Activated T-helper 2 cell treated with anti-CD3 and anti-CD28 coated beads, Interferon-gamma antibody, Interleukin-2, Interleukin-4, amounts not matched to agents 10 μg/mL and 5 μg/mL and 100 μg/mL, durations not matched to agents 14 hours and 24 hours and 36 hours (primary cell): ENCODE results near the gene AGAP1. TPM values are rescaled to one million over a fixed set of nuclear protein-coding genes. Genes with fewer than 3 reads are reported as not detected.

Source experiments
- DNase-seq: peaks from one replicate; pipeline ENCODE4 v3.0.0; 2021; ENCODE audit warnings: low spot score
- H3K27ac Mint-ChIP-seq: one replicate; pipeline ENCODE4 v1.8.0; 2021; ENCODE audit warnings: mixed read lengths
- H3K27me3 Mint-ChIP-seq: one replicate; pipeline ENCODE4 v1.8.0; 2021; ENCODE audit warnings: low read depth, mixed read lengths
- H3K36me3 Mint-ChIP-seq: one replicate; pipeline ENCODE4 v1.8.0; 2021; ENCODE audit warnings: low read depth, mixed read lengths
- H3K4me1 Mint-ChIP-seq: one replicate; pipeline ENCODE4 v1.8.0; 2021; ENCODE audit warnings: low read depth, mixed read lengths
- H3K4me3 Mint-ChIP-seq: one replicate; pipeline ENCODE4 v1.8.0; 2021; ENCODE audit warnings: low read depth, mild to moderate bottlenecking, moderate library complexity, mixed read lengths
- H3K9me3 Mint-ChIP-seq: one replicate; pipeline ENCODE4 v1.8.0; 2021; ENCODE audit warnings: mixed read lengths
- intact Hi-C: fragments of 100-400 bp; cut with micrococcal nuclease; formaldehyde crosslinking; loops from one replicate; pipeline ENCODE4 v1.15.1; 2023
- total RNA-seq: library from RNA; stranded (reverse); gene quantifications from 2 replicates; pipeline ENCODE4 v1.2.3, GENCODE V29; 2022

The AGAP1 gene
- total RNA-seq, 1 donor from 2014 or later = 1.8 TPM

GRCh38 chr2:236171680-236172254 lies 677.9 kb downstream of the AGAP1 start:
- H3K27ac Mint-ChIP-seq = no peak overlapping the region
- no peaks in the 10 kb centered on the region for H3K9me3 Mint-ChIP-seq
- H3K4me3 Mint-ChIP-seq = no peak overlapping the region
- intact Hi-C loops = loop anchor here (5.0 kb wide), 1 partner anchor 66 kb away; no protein-coding TSS in a partner anchor
- no peaks in the 10 kb centered on the region for H3K4me1 Mint-ChIP-seq
- no peak for DNase-seq
- peaks cover 69% of the 10 kb centered on the region for H3K27me3 Mint-ChIP-seq
- no peaks in the 10 kb centered on the region for H3K36me3 Mint-ChIP-seq

- no peak for DNase-seq
- no peak overlapping the region for H3K4me3 Mint-ChIP-seq
- intact Hi-C loops = loop anchor here (5.0 kb wide), 1 partner anchor 65 kb away; no protein-coding TSS in a partner anchor
- H3K27ac Mint-ChIP-seq = no peak overlapping the region
- no peaks in the 10 kb centered on the region for H3K36me3 Mint-ChIP-seq
- no peaks in the 10 kb centered on the region for H3K9me3 Mint-ChIP-seq
- H3K27me3 Mint-ChIP-seq = peaks cover 69% of the 10 kb centered on the region
- H3K4me1 Mint-ChIP-seq = no peaks in the 10 kb centered on the region
Observed at GRCh38 chr2:236172255-236173035, 678.6 kb downstream of the AGAP1 start.

- no peak overlapping the region for H3K4me3 Mint-ChIP-seq
- H3K9me3 Mint-ChIP-seq = no peaks in the 10 kb centered on the region
- peaks cover under 1% of the 10 kb centered on the region for H3K4me1 Mint-ChIP-seq
- no peak for DNase-seq
- intact Hi-C loops = loop anchor here (5.0 kb wide), 1 partner anchor 64 kb away; no protein-coding TSS in a partner anchor
- no peak overlapping the region for H3K27ac Mint-ChIP-seq
- no peaks in the 10 kb centered on the region for H3K36me3 Mint-ChIP-seq
- H3K27me3 Mint-ChIP-seq = peaks cover 70% of the 10 kb centered on the region
Observed at GRCh38 chr2:236173036-236173728, 679.3 kb downstream of the AGAP1 start.

- Mint-ChIP-seq H3K27ac (no peak overlapping the region), H3K36me3 (no peaks in the 10 kb centered on the region), H3K4me1 (peaks cover 4% of the 10 kb centered on the region), H3K9me3 (no peaks in the 10 kb centered on the region), H3K4me3 (no peak overlapping the region), H3K27me3 (peaks cover 74% of the 10 kb centered on the region)
- intact Hi-C loops = loop anchor here (5.0 kb wide), 1 partner anchor 63 kb away; no protein-coding TSS in a partner anchor
- DNase-seq = no peak
Observed at GRCh38 chr2:236173729-236174607, 680.1 kb downstream of the AGAP1 start.

- DNase-seq = no peak
- peaks cover 70% of the 10 kb centered on the region for H3K27me3 Mint-ChIP-seq
- intact Hi-C loops = loop anchor here (5.0 kb wide), 1 partner anchor 503 kb away; no protein-coding TSS in a partner anchor
- no peaks in the 10 kb centered on the region for H3K9me3 Mint-ChIP-seq
- H3K27ac Mint-ChIP-seq = no peak overlapping the region
- H3K4me3 Mint-ChIP-seq = no peak overlapping the region
- H3K36me3 Mint-ChIP-seq = no peaks in the 10 kb centered on the region
- peaks cover 4% of the 10 kb centered on the region for H3K4me1 Mint-ChIP-seq
Observed at GRCh38 chr2:236175548-236176150, 681.8 kb downstream of the AGAP1 start.

GRCh38 chr2:236176417-236176816 lies 682.6 kb downstream of the AGAP1 start:
- Mint-ChIP-seq H3K4me3 (no peak overlapping the region), H3K4me1 (peaks cover 4% of the 10 kb centered on the region), H3K27ac (no peak overlapping the region), H3K36me3 (no peaks in the 10 kb centered on the region), H3K27me3 (peaks cover 66% of the 10 kb centered on the region), H3K9me3 (no peaks in the 10 kb centered on the region)
- no peak for DNase-seq
- intact Hi-C loops = loop anchor here (5.0 kb wide), 1 partner anchor 504 kb away; no protein-coding TSS in a partner anchor

- Mint-ChIP-seq H3K36me3 (no peaks in the 10 kb centered on the region), H3K4me1 (peaks cover 4% of the 10 kb centered on the region), H3K27ac (no peak overlapping the region), H3K27me3 (peaks cover 61% of the 10 kb centered on the region), H3K9me3 (no peaks in the 10 kb centered on the region), H3K4me3 (no peak overlapping the region)
- intact Hi-C loops = loop anchor here (5.0 kb wide), 1 partner anchor 505 kb away; no protein-coding TSS in a partner anchor
- DNase-seq = no peak
Observed at GRCh38 chr2:236176951-236177350, 683.1 kb downstream of the AGAP1 start.

- intact Hi-C loops = loop anchor here (5.0 kb wide), 1 partner anchor 505 kb away; no protein-coding TSS in a partner anchor
- no peak for DNase-seq
- H3K27ac Mint-ChIP-seq = no peak overlapping the region
Observed at GRCh38 chr2:236177604-236177966, 683.7 kb downstream of the AGAP1 start.

GRCh38 chr2:236177967-236178889 lies 684.4 kb downstream of the AGAP1 start:
- no peak for DNase-seq
- Mint-ChIP-seq H3K36me3 (no peaks in the 10 kb centered on the region), H3K4me1 (peaks cover 4% of the 10 kb centered on the region), H3K9me3 (no peaks in the 10 kb centered on the region), H3K4me3 (peak overlapping the region; percentile 30), H3K27me3 (peaks cover 53% of the 10 kb centered on the region), H3K27ac (no peak overlapping the region)
- intact Hi-C loops = loop anchor here (5.0 kb wide), 1 partner anchor 506 kb away; no protein-coding TSS in a partner anchor

More at GRCh38 chr2:236177604-236177966, 683.7 kb downstream of the AGAP1 start:
- Mint-ChIP-seq H3K4me3 (no peak overlapping the region), H3K27me3 (peaks cover 56% of the 10 kb centered on the region), H3K9me3 (no peaks in the 10 kb centered on the region), H3K4me1 (peaks cover 4% of the 10 kb centered on the region), H3K36me3 (no peaks in the 10 kb centered on the region)

GRCh38 chr2:236178890-236179235 lies 685.0 kb downstream of the AGAP1 start:
- Mint-ChIP-seq H3K27ac (no peak overlapping the region), H3K36me3 (no peaks in the 10 kb centered on the region), H3K27me3 (peaks cover 49% of the 10 kb centered on the region), H3K4me3 (no peak overlapping the region), H3K4me1 (peaks cover 4% of the 10 kb centered on the region), H3K9me3 (no peaks in the 10 kb centered on the region)
- DNase-seq = no peak
- intact Hi-C loops = loop anchor here (5.0 kb wide), 1 partner anchor 507 kb away; no protein-coding TSS in a partner anchor
